Right renal pelvis (tissue), 4 donors: ENCODE data around the gene OR51Q1. TPM values are rescaled to one million over a fixed set of nuclear protein-coding genes. Genes with fewer than 3 reads are reported as not detected.

Experiments
- DNase-seq, 4 donors: peaks; one replicate each; pipeline ENCODE4 v3.0.0-alpha.2; 2013; ENCODE audit warnings: low read depth in 4 of 4, low spot score in 3 of 4, missing footprints in 1 of 4
- polyA plus RNA-seq, 4 donors: library from polyadenylated mRNA; unstranded; fragments of 120-200 nt; gene quantifications; one replicate each; pipeline ENCODE4 v1.2.1, GENCODE V29; 2013; ENCODE audit not compliant: insufficient read length in 4 of 4

Gene OR51Q1, protein sequence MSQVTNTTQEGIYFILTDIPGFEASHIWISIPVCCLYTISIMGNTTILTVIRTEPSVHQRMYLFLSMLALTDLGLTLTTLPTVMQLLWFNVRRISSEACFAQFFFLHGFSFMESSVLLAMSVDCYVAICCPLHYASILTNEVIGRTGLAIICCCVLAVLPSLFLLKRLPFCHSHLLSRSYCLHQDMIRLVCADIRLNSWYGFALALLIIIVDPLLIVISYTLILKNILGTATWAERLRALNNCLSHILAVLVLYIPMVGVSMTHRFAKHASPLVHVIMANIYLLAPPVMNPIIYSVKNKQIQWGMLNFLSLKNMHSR
- polyA plus RNA-seq: under 1 TPM in 1 of 4 donors, not detected in 3; 0.06 TPM

DNA sequence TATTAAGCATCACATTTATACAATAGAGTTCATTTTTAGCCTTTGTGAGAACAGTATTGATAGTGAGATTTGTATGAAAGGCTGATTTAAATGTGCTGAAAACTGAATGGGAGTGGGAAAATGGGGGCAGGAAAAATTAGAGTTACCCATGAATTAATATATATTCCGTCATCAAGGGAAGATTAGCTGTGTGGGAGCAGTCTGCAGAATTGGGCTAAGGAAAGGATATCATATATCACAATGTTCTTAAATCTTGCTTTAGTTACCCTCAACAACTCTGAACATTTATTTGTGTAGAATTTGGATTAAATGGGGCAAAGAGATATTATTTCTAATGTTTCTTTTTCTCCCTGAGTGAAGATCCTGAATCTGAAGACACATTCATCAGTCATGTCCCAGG lies at the start of gene OR51Q1:
Gene OR51Q1, plus strand, starts transcription at position 301 of the 400 bp plus-strand sequence. Its CDS starts 90 bp downstream, at position 391.
- no peak for DNase-seq

DNA sequence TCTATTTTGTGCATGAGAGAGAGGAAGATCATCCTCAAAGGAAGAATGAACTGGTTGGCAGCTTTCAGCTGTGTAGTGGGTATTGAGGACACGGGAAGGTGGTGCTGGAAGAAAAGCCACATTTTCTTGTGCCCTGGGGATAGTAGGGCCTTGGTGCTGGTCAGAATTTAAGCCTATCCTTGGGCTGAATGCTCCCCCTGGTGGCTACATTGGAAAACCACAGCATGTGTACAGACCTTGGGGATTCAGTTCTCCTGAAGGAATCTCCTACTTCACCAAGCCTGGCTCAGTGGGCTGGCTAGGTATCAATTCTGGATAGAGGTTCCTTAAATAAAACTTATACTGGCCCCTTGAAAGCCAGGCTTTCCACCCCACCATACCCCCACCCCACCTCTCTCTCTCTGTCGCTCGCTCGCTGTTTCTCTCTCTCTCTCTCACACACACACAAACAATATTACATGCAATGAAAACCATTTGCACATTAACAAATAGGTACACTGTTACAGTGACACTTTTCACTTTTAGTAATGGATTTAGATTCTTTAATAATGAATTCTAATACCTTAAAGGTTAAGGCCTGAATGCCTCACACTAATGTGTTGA lies 41.1 kb upstream of the OR51Q1 start:
- peak; percentile 12 to 35 (median 20) for DNase-seq

DNA sequence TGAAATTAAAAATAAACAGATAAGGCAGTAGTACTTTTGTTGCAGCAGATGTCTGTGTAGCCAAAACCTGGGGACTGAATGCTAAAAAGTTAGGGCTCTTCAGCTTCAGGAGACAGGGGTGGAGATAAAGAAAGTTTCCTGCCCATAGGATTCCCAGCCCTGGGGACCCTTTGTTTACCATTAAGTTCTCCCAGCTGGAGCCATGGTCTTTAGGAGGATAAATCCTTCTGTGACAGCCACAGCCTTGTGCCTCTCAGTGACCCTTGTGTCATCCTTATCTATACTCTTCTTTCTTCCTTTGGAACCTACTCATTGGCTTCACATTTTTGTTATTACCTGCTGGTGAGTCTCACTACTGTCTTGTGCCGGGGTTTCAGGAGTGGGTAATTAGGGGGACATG lies 38.3 kb upstream of the OR51Q1 start, which contains the start of gene OR51M1:
Gene OR51M1, plus strand, starts transcription at position 237 of the 400 bp plus-strand sequence. CDS start 5,587 bp downstream, outside the sequence.
- no peak for DNase-seq

DNA sequence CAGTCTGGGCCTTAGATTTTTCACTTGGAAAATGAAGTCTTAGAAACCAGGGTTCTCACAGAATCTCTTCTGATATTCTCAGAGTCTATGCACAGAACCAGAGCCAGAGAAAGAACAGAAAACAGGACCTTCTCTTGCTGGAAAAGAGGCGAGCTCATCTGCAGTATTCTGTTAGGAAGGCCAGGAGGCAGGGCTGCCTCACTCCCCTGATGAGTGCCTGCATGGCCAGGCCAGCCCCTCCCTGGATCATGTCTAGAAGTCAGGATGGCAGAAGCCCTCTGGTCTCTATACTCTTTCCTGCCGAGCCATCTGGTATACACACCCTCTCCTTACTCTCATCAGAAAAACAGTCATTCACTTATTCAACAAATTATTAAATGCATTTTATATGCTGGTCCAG lies 37.6 kb upstream of the OR51Q1 start:
- no peak for DNase-seq

DNA sequence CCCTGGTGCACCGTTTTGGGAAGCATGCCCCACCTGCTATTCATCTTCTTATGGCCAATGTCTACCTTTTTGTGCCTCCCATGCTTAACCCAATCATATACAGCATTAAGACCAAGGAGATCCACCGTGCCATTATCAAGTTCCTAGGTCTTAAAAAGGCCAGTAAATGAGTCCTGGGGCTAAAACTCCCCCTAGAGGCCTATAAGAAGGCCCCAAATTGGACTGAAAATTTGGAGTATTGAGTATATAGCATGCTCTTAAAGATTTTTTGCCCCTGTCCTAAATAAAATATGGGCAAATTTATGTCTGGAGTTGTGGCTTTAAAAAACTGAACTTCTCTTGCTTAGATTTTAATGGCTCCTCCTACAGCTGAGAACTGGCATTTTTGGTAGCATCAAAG lies 31.7 kb upstream of the OR51Q1 start:
- DNase-seq: no peak

DNA sequence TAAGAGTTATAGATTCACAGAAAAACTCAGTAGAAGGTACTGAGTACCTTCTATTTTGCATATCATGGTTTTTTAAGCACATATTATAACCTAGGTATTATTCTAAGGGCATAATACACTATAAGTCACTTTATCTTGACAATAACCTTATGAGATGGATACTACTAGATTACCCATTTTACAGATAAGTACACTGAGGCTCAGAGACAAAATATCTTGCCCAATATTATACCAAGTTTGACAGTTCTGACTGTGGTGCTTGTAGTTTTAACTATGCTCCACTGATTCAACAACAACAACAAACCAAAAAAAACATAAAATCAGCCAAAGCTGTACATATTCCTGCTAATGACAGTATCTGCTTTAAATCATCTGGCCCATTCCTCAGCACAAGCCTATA lies 27.8 kb upstream of the OR51Q1 start:
- no peak for DNase-seq

DNA sequence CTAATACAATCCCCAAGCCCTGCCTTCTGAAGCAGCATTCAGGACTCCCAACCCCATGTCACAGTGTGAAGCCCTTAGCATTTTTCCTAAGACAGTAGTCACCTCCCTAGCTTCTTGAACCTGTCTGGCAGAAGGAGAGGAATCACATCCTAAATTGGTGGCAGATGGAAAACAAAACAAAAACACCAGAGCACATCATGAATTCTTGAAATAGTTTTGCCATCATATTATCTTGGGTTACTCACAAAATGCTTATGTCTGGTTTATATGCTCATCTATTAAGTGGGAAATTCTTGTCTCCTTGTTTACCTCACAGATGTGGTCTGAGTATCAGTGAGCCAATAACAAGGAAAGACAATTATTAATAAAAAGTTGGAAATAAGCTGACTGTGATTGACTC lies 23.0 kb upstream of the OR51Q1 start:
- DNase-seq: no peak

DNA sequence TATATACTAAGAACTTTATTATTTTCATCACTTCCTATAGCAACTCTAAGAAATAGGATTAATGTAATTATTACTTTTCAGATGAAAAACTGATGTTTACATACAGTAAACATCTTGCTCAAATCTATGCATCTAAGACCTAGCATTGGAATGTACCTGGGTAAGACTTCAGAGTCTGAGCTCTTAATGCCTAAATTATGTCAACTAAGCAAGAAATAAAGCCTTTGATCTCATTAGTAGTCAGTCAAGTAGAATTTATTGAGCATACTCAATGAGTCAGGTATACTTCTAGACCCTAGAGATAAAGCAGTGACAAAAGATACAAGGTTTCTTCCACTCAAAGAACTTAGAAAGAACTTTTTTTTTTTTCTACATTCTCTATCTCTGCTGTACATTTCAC lies 16.7 kb upstream of the OR51Q1 start:
- DNase-seq: no peak

DNA sequence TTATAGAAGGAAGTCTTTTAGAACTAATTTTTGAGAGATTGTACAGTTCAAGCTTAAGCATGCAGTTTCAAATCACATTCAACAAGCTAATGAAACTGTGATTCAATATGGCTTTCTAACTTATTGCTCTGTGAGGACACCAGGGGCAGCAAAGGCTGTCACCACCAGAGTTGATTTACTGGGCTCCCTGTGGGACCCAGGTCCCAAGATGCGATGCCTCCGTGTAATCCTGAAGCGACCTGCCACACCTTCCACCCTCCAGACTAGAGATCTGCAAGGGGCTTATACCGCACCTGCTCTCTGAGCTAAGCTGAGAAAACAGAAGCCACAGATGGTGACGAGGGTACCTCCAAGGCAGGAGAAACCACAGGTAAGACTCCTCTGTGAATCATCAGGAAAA lies 918 bp upstream of the OR51Q1 start:
- DNase-seq: no peak

DNA sequence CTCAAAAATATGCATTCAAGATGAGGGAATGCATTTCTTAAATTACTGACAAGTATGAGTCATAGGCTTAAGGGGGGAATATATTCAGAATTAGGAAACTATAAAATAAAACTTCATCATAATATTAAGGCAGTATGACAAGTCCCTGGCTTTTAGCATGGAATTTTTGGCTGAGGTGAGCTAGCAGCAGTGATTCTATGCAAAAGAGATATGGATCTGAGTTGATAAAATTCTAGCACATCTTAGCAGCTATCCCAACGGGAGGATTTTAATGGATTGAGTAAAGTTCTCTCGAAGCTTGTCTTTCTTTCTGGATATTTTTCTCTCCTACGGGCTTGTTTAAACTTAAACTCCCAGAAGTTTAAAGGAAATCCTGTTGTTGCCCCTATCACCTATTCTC lies 1.2 kb downstream of the OR51Q1 start:
- no peak for DNase-seq

DNA sequence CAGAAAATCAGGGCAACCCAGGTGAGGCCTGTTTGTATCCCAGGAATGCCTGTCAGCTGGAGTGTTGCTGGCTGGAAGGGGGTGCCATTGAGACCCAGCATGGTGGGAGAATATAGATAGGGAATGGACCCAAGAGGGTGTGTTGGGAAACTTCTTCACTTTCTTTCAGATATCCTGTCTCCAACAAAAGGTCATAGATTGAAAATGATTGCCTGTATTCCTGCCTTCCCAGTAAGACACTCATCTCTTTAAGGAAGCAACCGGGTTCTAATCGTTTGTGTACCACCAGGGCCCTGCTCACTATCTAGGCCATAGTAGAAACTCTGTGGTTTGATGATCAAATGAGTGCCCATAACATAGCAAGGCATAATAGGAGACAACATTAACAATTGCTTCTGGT lies 19.5 kb downstream of the OR51Q1 start, which contains the start of gene OR51I1:
Gene OR51I1, minus strand, starts transcription at position 101 of the 400 bp plus-strand sequence. Its CDS starts 0 bp downstream, at position 101.
- no peak for DNase-seq

DNA sequence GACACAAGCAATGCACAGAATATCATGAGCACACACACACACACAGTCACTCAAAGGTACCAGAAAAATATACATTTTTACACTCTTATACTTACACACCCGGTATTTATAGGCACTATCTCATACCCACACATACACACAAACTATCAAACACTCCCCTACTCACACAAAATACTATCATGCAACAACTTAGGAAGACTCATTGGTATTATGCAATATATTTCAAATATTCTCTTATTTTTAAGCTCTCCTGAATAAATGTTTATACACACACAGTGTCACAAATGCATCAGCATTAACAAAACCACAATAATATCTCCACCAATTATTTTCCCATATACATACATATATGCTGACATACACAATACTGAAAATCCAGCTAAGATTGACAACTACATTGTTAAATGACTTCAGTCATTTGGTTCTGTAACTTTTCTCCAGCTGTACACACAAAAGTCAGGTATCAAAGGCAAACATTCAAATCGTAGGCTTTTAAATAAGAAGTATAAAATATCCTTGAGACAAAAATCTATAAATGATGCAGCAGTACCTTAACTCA lies 22.0 kb downstream of the OR51Q1 start:
- DNase-seq: no peak

DNA sequence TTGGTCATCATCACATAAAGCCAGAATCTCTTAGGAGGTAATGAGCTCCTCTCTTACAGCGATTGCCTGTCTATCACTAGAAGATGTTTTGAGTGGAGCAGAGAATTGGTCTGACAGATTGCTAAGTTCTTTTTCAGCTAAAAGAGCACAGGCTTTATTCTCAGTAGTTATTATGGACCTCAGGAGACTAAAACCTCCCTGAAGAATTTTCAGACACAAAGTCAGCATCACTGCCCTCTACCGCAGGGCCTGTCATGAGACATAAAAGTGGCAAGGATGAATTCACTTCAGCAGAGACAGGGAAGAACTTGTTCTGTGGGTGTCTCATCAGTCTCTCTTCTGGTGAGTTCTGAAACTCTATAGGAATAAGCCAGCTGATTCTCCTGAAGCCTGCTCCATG lies 27.1 kb downstream of the OR51Q1 start, which contains the start of gene OR51I2:
Gene OR51I2, plus strand, starts transcription at position 301 of the 400 bp plus-strand sequence. CDS start 4,166 bp downstream, outside the sequence.
- no peak for DNase-seq

DNA sequence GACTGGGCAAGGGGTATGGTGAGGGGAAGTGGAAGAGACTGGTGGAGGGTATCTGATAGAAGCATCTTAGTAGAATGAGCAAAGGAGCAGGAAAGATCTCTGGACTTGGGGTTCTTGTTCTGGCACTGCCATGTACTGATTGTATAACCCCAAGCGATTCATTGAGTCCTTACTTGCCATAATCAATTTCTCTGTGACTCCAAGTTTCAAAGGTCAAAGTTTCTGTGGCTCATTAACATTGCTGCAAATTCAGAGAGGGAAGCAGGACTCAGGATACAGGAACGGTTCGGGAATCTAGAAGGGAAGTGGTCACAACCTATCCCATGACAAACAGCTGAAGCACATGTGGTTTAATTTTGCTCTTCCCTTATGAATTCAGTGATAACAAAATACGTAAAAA lies 27.5 kb downstream of the OR51Q1 start:
- no peak for DNase-seq

DNA sequence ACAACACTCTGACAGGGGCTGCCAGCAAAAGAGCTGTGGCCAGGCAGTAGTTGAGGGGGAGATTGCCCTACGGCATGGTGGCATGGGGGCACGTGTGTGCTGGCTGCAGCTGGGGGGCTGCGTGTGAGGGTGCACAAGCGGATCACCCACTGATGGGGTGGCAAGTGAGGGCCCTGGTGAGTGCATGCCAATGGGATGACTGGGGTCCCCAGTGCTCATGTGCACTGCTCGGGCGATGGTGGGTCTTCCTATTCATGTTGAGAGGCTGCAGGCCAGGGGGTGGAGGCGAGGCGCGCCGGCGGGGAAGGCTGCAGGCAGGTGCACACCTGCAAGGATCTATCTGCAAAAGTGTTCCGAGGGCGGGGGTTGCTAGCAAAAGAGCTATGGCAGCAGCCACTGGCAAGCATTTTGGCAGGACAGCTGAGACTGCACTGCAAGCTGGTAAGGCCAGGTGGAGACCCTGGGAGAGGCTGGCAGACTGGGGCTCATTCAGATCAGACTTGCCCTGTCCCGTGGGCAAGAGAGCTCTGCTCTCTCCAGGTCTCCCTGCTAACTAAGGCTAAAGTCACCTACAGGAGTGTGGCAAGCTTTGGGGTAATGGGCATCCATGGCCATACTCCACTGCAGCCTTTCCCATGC lies 39.2 kb downstream of the OR51Q1 start:
- DNase-seq: no peak

DNA sequence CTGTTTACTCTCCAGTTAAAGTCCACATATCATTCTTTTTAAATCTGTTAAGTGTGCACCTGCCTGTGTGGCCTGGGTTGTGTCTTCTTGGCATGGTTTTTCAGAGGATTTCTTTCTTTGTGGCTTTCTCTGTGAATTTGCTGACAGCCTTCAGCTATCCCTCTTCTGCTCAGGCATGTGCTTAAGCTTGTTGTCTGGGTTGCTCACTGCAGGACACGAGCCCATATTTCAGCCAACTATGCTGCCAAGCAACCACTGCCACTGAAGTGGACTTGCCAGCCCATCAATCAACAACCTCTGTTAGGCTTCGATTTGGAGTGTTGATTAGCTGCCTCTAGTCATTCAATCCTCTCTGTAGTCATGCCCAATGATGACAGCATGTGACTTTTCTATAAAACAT lies 45.6 kb downstream of the OR51Q1 start:
- no peak for DNase-seq

Other genes starting within 250 kb of the OR51Q1 start
- not detected for gene OR51V1, start 221.4 kb upstream of the OR51Q1 start, polyA plus RNA-seq
- 100 to 1,000 TPM; 127 to 236 (median 129) TPM for gene HBB, start 195.0 kb upstream of the OR51Q1 start, polyA plus RNA-seq
- gene HBD, start 187.6 kb upstream of the OR51Q1 start, polyA plus RNA-seq: 1 to 10 TPM; 1.3 to 3.2 (median 1.8) TPM
- 10 to 100 TPM in 1 of 4 donors, 1 to 10 TPM in 3; 2.5 to 13.0 (median 4.6) TPM for gene HBG1, start 172.3 kb upstream of the OR51Q1 start, polyA plus RNA-seq
- gene HBG2, start 167.3 kb upstream of the OR51Q1 start, polyA plus RNA-seq: 1,000 to 10,000 TPM; 1,916 to 2,998 (median 2,577) TPM
- gene HBE1, start 152.2 kb upstream of the OR51Q1 start, polyA plus RNA-seq: 10 to 100 TPM in 1 of 4 donors, 1 to 10 TPM in 3; 6.6 to 11.6 (median 7.4) TPM
- gene OR51B4, start 120.2 kb upstream of the OR51Q1 start, polyA plus RNA-seq: under 1 TPM in 2 of 4 donors, not detected in 2; 0.12 to 0.24 TPM
- gene OR51B2, start 97.8 kb upstream of the OR51Q1 start, polyA plus RNA-seq: not detected
- gene OR51B5, start 78.6 kb upstream of the OR51Q1 start, polyA plus RNA-seq: under 1 TPM; 0.35 to 0.69 (median 0.60) TPM
- gene OR51B6, start 70.6 kb upstream of the OR51Q1 start, polyA plus RNA-seq: not detected
- gene OR51M1, start 38.3 kb upstream of the OR51Q1 start, polyA plus RNA-seq: under 1 TPM in 1 of 4 donors, not detected in 3; 0.04 TPM
- gene OR51I1, start 19.4 kb downstream of the OR51Q1 start, polyA plus RNA-seq: not detected
- gene OR51I2, start 27.2 kb downstream of the OR51Q1 start, polyA plus RNA-seq: not detected
- gene OR52D1, start 66.6 kb downstream of the OR51Q1 start, polyA plus RNA-seq: not detected
- not detected for gene UBQLN3, start 87.8 kb downstream of the OR51Q1 start, polyA plus RNA-seq
- gene UBQLNL, start 94.6 kb downstream of the OR51Q1 start, polyA plus RNA-seq: under 1 TPM; 0.34 to 0.91 (median 0.50) TPM
- not detected for gene OR52H1, start 126.4 kb downstream of the OR51Q1 start, polyA plus RNA-seq
- gene OR52B6, start 158.8 kb downstream of the OR51Q1 start, polyA plus RNA-seq: under 1 TPM in 1 of 4 donors, not detected in 3; 0.05 TPM
- gene TRIM6, start 174.5 kb downstream of the OR51Q1 start, polyA plus RNA-seq: 10 to 100 TPM; 16.9 to 73.5 (median 39.6) TPM
- gene TRIM34, start 202.9 kb downstream of the OR51Q1 start, polyA plus RNA-seq: 10 to 100 TPM in 3 of 4 donors, 1 to 10 TPM in 1; 8.2 to 12.7 (median 11.5) TPM